K562 (cell line): ENCODE data around the gene ARMC12. TPM values are rescaled to one million over a fixed set of nuclear protein-coding genes. Genes with fewer than 3 reads are reported as not detected.

Source experiments
- E2F8 ChIP-seq: fragments of 450-650 bp; IDR thresholded peaks from 2 replicates; pipeline ENCODE4 v1.7.1; 2018; ENCODE audit warnings: mild to moderate bottlenecking, low read depth; ENCODE audit not compliant: partially characterized antibody
- MITF ChIP-seq: IDR thresholded peaks from 2 replicates; pipeline ENCODE4 v1.6.1; 2014; ENCODE audit warnings: antibody characterized with exemption
- MYC ChIP-seq, 2 experiments: fragments of 250-450 bp in 1 of 2; sonication (Bioruptor Pico) in 1 of 2; IDR thresholded peaks; 2 replicates each; pipeline versions ENCODE4 v1.5.1 to v1.6.1; 2012 to 2021; ENCODE audit warnings: low read depth in 2 of 2, borderline replicate concordance in 1 of 2, improper control_type of control experiment in 1 of 2, low read length in 1 of 2, mild to moderate bottlenecking in 1 of 2, moderate library complexity in 1 of 2
- NBN ChIP-seq: fragments of 450-650 bp; IDR thresholded peaks from 2 replicates; pipeline ENCODE4 v1.6.1; 2016; ENCODE audit warnings: low read depth, mild to moderate bottlenecking
- REST ChIP-seq, 2 experiments: fragments of 450-650 bp; formaldehyde crosslinking in 1 of 2; IDR thresholded peaks; 2 replicates each; pipeline versions ENCODE4 v1.4.0 to v1.6.1; 2014 to 2020; ENCODE audit warnings: mild to moderate bottlenecking in 2 of 2, borderline replicate concordance in 1 of 2, low read depth in 1 of 2
- ZNF589 ChIP-seq: fragments of 200-800 bp; sonication (Bioruptor generic); IDR thresholded peaks from 2 replicates; pipeline ENCODE4 v1.6.1; 2016; ENCODE audit warnings: low read depth, missing genetic modification characterization, missing compliant biosample characterization
- polyA plus RNA-seq, 8 experiments: library from polyadenylated mRNA; depleted of rRNA in 4 of 8; stranded (reverse) in 5 of 8; unstranded in 3 of 8; fragments of >200 nt; fragmentation: Nextera tagmentation in 2 of 8; fragmentation: Illumina TruSeq in 1 of 8; extraction: Ambion mirVana in 2 of 8; extraction: Trizol in 1 of 8; gene quantifications; 2 replicates each; pipeline versions ENCODE4 v1.2.1 to v1.2.3, GENCODE V29; 2011 to 2014; ENCODE audit warnings: inconsistent platforms in 1 of 8, missing spikeins in 1 of 8
- total RNA-seq, 7 experiments: library from RNA; depleted of rRNA in 6 of 7; stranded (reverse); fragments of >200 nt in 6 of 7; fragmentation: Illumina TruSeq in 2 of 7; extraction: Trizol in 2 of 7; gene quantifications; 2 replicates each; pipeline versions ENCODE4 v1.2.1 to v1.2.3, GENCODE V29; 2011 to 2021; ENCODE audit warnings: low replicate concordance in 1 of 7
- TF ChIP-seq, protein P1 (sequence below): fragments of 450-650 bp; formaldehyde crosslinking; IDR thresholded peaks from 2 replicates; pipeline ENCODE4 v1.4.0; 2020; ENCODE audit warnings: mild to moderate bottlenecking, mixed read lengths
- TF ChIP-seq, protein P2 (sequence below), 3 experiments: IDR thresholded peaks in 2 of 3; conservative IDR thresholded peaks in 1 of 3; 2 replicates each; pipeline ENCODE4 v1.5.1; 2011 to 2012; ENCODE audit warnings: low read length in 3 of 3, mild to moderate bottlenecking in 3 of 3, control low read depth in 2 of 3, improper control_type of control experiment in 1 of 3, inconsistent platforms in 1 of 3, low read depth in 1 of 3, mixed read lengths in 1 of 3, moderate library complexity in 1 of 3; ENCODE audit not compliant: insufficient read depth in 2 of 3

The ARMC12 gene
- total and polyA plus RNA-seq, 9 of the 15 experiments (the other 6 are each of a cell fraction or from before 2014, with no cell fraction given) = 0.09 to 0.58 (median 0.31) TPM; not detected in 3

- TF ChIP-seq REST (IDR thresholded peaks at IDR 0.05; ENCODE audit: borderline replicate concordance) = peak; percentile 65
- no peak for TF ChIP-seq REST (CRISPR knock-in tag; IDR thresholded peaks at IDR 0.05; ENCODE audit: low read depth)
- peak; percentile 78; the same call in 1 of the 2 replicates for TF ChIP-seq MITF
- TF ChIP-seq, protein P1, sequence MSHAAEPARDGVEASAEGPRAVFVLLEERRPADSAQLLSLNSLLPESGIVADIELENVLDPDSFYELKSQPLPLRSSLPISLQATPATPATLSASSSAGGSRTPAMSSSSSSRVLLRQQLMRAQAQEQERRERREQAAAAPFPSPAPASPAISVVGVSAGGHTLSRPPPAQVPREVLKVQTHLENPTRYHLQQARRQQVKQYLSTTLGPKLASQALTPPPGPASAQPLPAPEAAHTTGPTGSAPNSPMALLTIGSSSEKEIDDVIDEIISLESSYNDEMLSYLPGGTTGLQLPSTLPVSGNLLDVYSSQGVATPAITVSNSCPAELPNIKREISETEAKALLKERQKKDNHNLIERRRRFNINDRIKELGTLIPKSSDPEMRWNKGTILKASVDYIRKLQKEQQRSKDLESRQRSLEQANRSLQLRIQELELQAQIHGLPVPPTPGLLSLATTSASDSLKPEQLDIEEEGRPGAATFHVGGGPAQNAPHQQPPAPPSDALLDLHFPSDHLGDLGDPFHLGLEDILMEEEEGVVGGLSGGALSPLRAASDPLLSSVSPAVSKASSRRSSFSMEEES (CRISPR knock-in tag) = peak; percentile 99
- TF ChIP-seq MYC (IDR thresholded peaks at IDR 0.05; ENCODE audit: low read depth, low read length) = no peak
- TF ChIP-seq MYC (CRISPR knock-in tag; IDR thresholded peaks at IDR 0.05; ENCODE audit: borderline replicate concordance, low read depth) = peak; percentile 62; the same call in 1 of the 2 replicates
- 0 out of 2 replicates have a peak, but pooled peaks have one; percentile 40 for TF ChIP-seq NBN
- 0 out of 2 replicates have a peak, but pooled peaks have one; percentile 54 for TF ChIP-seq ZNF589 (CRISPR knock-in tag)
- TF ChIP-seq, protein P2, sequence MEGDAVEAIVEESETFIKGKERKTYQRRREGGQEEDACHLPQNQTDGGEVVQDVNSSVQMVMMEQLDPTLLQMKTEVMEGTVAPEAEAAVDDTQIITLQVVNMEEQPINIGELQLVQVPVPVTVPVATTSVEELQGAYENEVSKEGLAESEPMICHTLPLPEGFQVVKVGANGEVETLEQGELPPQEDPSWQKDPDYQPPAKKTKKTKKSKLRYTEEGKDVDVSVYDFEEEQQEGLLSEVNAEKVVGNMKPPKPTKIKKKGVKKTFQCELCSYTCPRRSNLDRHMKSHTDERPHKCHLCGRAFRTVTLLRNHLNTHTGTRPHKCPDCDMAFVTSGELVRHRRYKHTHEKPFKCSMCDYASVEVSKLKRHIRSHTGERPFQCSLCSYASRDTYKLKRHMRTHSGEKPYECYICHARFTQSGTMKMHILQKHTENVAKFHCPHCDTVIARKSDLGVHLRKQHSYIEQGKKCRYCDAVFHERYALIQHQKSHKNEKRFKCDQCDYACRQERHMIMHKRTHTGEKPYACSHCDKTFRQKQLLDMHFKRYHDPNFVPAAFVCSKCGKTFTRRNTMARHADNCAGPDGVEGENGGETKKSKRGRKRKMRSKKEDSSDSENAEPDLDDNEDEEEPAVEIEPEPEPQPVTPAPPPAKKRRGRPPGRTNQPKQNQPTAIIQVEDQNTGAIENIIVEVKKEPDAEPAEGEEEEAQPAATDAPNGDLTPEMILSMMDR (IDR thresholded peaks at IDR 0.05 in 2 of 3, conservative IDR thresholded peaks at IDR 0.05 in 1 of 3; ENCODE audit: insufficient read depth in 2 of 3, low read depth in 1 of 3, low read length in 3 of 3) = 0 out of 6 replicates have a peak, but pooled peaks of 1 of the 3 experiments have one; percentile 7
- no peak for TF ChIP-seq E2F8
These were observed 9.4 kb upstream of the ARMC12 start (continued) for GRCh38 chr6:35727231-35727934.
